PC-3 (cell line): ENCODE results near the gene ATP8A2. TPM values are rescaled to one million over a fixed set of nuclear protein-coding genes. Genes with fewer than 3 reads are reported as not detected.

Experiments used
- ATAC-seq: fragments of 200-7000 bp; cut with Tn5 transposase; 2 replicates; pipeline ENCODE4 v1.9.1; 2020; ENCODE audit warnings: mild to moderate bottlenecking, moderate library complexity
- Bru-seq: library from RNA; stranded (reverse); fragments of 400-500 nt; gene quantifications from one replicate; lab custom pipeline; 2021; lab: Mats Ljungman, UMichigan
- BruChase-seq, 2 experiments: library from RNA; stranded (reverse); fragments of 400-500 nt; gene quantifications; one replicate each; lab custom pipeline; 2021; lab: Mats Ljungman, UMichigan
- BruUV-seq: library from RNA; stranded (reverse); fragments of 400-500 nt; replicated peaks from 2 replicates; lab custom pipeline; 2021; lab: Mats Ljungman, UMichigan
- CTCF ChIA-PET: fragments of 300-600 bp; sonication (Branson Sonifier 250); formaldehyde crosslinking; loops from one replicate; lab custom pipeline; 2022; ENCODE audit warnings: antibody characterized with exemption; lab: Charles Lee
- POLR2A ChIA-PET: fragments of 300-600 bp; sonication (Branson Sonifier 250); formaldehyde crosslinking; loops from one replicate; lab custom pipeline; 2022; ENCODE audit warnings: antibody characterized with exemption; ENCODE audit not compliant: unreplicated experiment; lab: Charles Lee
- DNase-seq: peaks from one replicate; pipeline ENCODE4 v3.0.0-alpha.2; 2015
- H2AFZ ChIP-seq: fragments of 300-600 bp; sonication (generic); 2 replicates; pipeline ENCODE4 v1.6.0; 2016; ENCODE audit warnings: antibody characterized with exemption, low read length
- H3F3A ChIP-seq: fragments of 300-600 bp; sonication (generic); one replicate; pipeline ENCODE4 v1.6.0; 2017; ENCODE audit warnings: antibody characterized with exemption, low read length, control low read depth, mild to moderate bottlenecking; ENCODE audit not compliant: unreplicated experiment
- H3K27ac ChIP-seq: fragments of 300-600 bp; sonication (generic); 2 replicates; pipeline ENCODE4 v1.5.1; 2016; ENCODE audit warnings: mild to moderate bottlenecking, low read length
- H3K27me3 ChIP-seq: fragments of 300-600 bp; sonication (generic); 2 replicates; pipeline ENCODE4 v1.6.1; 2016; ENCODE audit warnings: low read length, mixed read lengths
- H3K36me3 ChIP-seq: fragments of 300-600 bp; sonication (generic); 2 replicates; pipeline ENCODE4 v1.6.1; 2016; ENCODE audit warnings: low read depth, mixed run types, low read length, mixed read lengths
- H3K4me1 ChIP-seq: fragments of 300-600 bp; sonication (generic); 2 replicates; pipeline ENCODE4 v1.5.1; 2016; ENCODE audit warnings: low read length; ENCODE audit not compliant: insufficient read depth
- H3K4me2 ChIP-seq: fragments of 300-600 bp; sonication (generic); 2 replicates; pipeline ENCODE4 v1.6.0; 2016; ENCODE audit warnings: low read length
- H3K4me3 ChIP-seq: fragments of 300-600 bp; sonication (generic); 2 replicates; pipeline ENCODE4 v1.5.1; 2016; ENCODE audit warnings: mild to moderate bottlenecking, low read length, mixed read lengths
- H3K79me2 ChIP-seq: fragments of 300-600 bp; sonication (generic); 2 replicates; pipeline ENCODE4 v1.6.1; 2017; ENCODE audit warnings: low read length, mixed read lengths
- H3K9ac ChIP-seq: fragments of 300-600 bp; sonication (generic); 2 replicates; pipeline ENCODE4 v1.6.0; 2016; ENCODE audit warnings: mild to moderate bottlenecking, low read length
- H3K9me2 ChIP-seq: fragments of 300-600 bp; sonication (generic); replicated peaks from 2 replicates; pipeline ENCODE4 v1.6.1; 2016; ENCODE audit warnings: mixed run types, low read length, mixed read lengths
- H3K9me3 ChIP-seq: fragments of 300-600 bp; sonication (generic); 2 replicates; pipeline ENCODE4 v1.6.1; 2016; ENCODE audit warnings: low read length, mixed read lengths
- H4K20me1 ChIP-seq: fragments of 300-600 bp; sonication (generic); 2 replicates; pipeline ENCODE4 v1.6.1; 2016; ENCODE audit warnings: low read length, mixed read lengths
- EZH2 ChIP-seq: fragments of 300-600 bp; sonication (generic); IDR thresholded peaks from one replicate; pipeline ENCODE4 v1.6.1; 2017; ENCODE audit warnings: antibody characterized with exemption, mild to moderate bottlenecking, low read length; ENCODE audit not compliant: unreplicated experiment
- EZH2phosphoT487 ChIP-seq: fragments of 300-600 bp; sonication (generic); IDR thresholded peaks from 2 replicates; pipeline ENCODE4 v1.6.1; 2018; ENCODE audit warnings: mild to moderate bottlenecking, antibody characterized with exemption, low read length, borderline replicate concordance
- intact Hi-C: fragments of 100-400 bp; cut with micrococcal nuclease; formaldehyde crosslinking; loops from 2 replicates; pipeline ENCODE4 v1.9.0; 2023
- long read RNA-seq: library from polyadenylated mRNA; unstranded; transcript quantifications from one replicate; pipeline ENCODE4 v2.0.0, GENCODE V29; 2021; ENCODE audit not compliant: unreplicated experiment
- total RNA-seq: library from RNA; depleted of rRNA; stranded (reverse); fragments of >200 nt; gene quantifications from 2 replicates; pipeline ENCODE4 v1.2.3, GENCODE V29; 2014; rRNA removed
- TF ChIP-seq, protein P1 (sequence below): fragments of 300-600 bp; sonication (generic); conservative IDR thresholded peaks from 2 replicates; pipeline ENCODE4 v1.5.1; 2017; ENCODE audit warnings: antibody characterized with exemption, low read depth, mild to moderate bottlenecking, low read length

The ATP8A2 gene
- total RNA-seq (0.04 and 0.12 TPM in 2 replicates), Bru-seq, nascent RNA (percentile 12 among the genes with signal in this experiment), BruChase-seq, experiment 1, labeled RNA remaining after a 6-hour chase (percentile 13 among the genes with signal in this experiment), BruChase-seq, experiment 2, labeled RNA remaining after a 2-hour chase (percentile 11 among the genes with signal in this experiment)
- long read RNA-seq, partial matches to known transcripts, result 0 of 1 reads
- long read RNA-seq, other reads (novel, unspliced or antisense), result 1 of 1 reads

DNA sequence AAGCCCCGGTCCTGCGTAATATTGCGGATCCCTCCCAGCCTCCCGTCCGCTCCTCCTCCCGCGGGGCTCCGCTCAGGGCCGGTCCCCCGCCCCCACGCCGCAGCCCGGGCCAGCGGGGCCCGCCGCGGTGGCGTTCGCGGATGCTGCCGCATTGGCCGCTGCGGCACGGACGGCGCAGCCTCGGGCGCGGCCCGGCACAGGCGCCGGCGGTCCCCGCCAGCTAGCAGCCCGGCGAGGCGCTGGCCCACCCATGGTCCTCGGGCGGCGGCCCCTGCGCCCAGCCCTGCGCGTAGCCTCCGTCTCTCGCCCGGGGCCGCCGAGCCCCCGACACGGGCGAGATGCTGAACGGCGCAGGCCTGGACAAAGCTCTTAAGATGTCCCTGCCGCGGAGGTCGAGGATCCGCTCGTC is at the start of gene ATP8A2:
TSS of gene ATP8A2 (plus strand) at position 100 of the 409 bp plus-strand sequence. CDS start at position 339, 239 bp downstream.
- H3F3A ChIP-seq, result no peaks in the 10 kb centered on the region
- no TSS peak for BruUV-seq
- H3K9me2 ChIP-seq, result no peaks in the 10 kb centered on the region
- H3K4me3 ChIP-seq, result no peak within 1 kb of the TSS
- DNase-seq, result no peak
- intact Hi-C loops, result no loop called here
- no peak within 1 kb of the TSS for H2AFZ ChIP-seq
- H3K9me3 ChIP-seq, result no peaks in the 10 kb centered on the region
- H3K36me3 ChIP-seq, result no peaks in the 10 kb centered on the region
- H3K4me2 ChIP-seq, result no peak within 1 kb of the TSS
- TF ChIP-seq, protein P1, sequence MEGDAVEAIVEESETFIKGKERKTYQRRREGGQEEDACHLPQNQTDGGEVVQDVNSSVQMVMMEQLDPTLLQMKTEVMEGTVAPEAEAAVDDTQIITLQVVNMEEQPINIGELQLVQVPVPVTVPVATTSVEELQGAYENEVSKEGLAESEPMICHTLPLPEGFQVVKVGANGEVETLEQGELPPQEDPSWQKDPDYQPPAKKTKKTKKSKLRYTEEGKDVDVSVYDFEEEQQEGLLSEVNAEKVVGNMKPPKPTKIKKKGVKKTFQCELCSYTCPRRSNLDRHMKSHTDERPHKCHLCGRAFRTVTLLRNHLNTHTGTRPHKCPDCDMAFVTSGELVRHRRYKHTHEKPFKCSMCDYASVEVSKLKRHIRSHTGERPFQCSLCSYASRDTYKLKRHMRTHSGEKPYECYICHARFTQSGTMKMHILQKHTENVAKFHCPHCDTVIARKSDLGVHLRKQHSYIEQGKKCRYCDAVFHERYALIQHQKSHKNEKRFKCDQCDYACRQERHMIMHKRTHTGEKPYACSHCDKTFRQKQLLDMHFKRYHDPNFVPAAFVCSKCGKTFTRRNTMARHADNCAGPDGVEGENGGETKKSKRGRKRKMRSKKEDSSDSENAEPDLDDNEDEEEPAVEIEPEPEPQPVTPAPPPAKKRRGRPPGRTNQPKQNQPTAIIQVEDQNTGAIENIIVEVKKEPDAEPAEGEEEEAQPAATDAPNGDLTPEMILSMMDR, result no peak
- TF ChIP-seq EZH2 (no peak), EZH2phosphoT487 (no peak)
- no peaks in the 10 kb centered on the region for H3K4me1 ChIP-seq
- no peak within 1 kb of the TSS for H3K27ac ChIP-seq
- no peaks in the 10 kb centered on the region for H3K79me2 ChIP-seq
- H3K27me3 ChIP-seq, result peaks cover 67% of the 10 kb centered on the region
- H3K9ac ChIP-seq, result no peak within 1 kb of the TSS
- H4K20me1 ChIP-seq, result no peaks in the 10 kb centered on the region
- ATAC-seq, result peak; percentile 27; the same call in 1 of the 2 replicates
- CTCF ChIA-PET, result no interaction called here
- POLR2A ChIA-PET, result no interaction called here

DNA sequence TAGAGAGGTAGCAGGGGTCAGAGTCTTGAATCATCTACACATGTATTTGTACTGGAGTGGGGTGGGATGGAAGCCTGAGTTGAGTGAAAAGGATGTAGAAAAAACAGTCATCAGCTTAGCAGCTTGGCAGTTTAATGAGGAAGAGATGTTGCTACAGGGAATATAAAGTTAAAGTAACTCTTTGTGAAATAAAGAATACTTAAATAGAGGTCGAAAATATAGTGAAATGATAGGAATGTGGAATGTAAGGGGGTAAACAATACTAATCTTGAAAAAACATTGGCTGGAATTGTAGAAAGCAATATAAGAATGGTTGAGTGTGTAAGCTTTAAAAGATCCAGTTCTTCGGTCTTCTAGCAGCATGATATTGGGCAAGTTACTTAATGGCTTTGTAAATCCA is 47.7 kb upstream of the ATP8A2 start:
- no peaks in the 10 kb centered on the region for H3K9me2 ChIP-seq
- H3K27ac ChIP-seq, result no peak overlapping the region

More for the DNA sequence above, 47.7 kb upstream of the ATP8A2 start:
- no peak overlapping the region for H3K9ac ChIP-seq
- no peak overlapping the region for H3K4me3 ChIP-seq
- H3K4me1 ChIP-seq, result no peaks in the 10 kb centered on the region; the same call in 1 of the 2 replicates
- peaks cover 61% of the 10 kb centered on the region for H3K36me3 ChIP-seq
- BruUV-seq, result no TSS peak
- no peak overlapping the region for H3K4me2 ChIP-seq
- no peaks in the 10 kb centered on the region for H4K20me1 ChIP-seq
- ChIA-PET POLR2A (no interaction called here), CTCF (no interaction called here)
- no peaks in the 10 kb centered on the region for H3K9me3 ChIP-seq
- no peaks in the 10 kb centered on the region for H3F3A ChIP-seq
- H2AFZ ChIP-seq, result no peak overlapping the region
- H3K79me2 ChIP-seq, result no peaks in the 10 kb centered on the region
- TF ChIP-seq EZH2phosphoT487, result no peak
- TF ChIP-seq, protein P1, result no peak
- TF ChIP-seq EZH2, result no peak
- no peaks in the 10 kb centered on the region for H3K27me3 ChIP-seq
- DNase-seq (no peak), ATAC-seq (no peak)
- intact Hi-C loops, result no loop called here
